A549 (cell line): ENCODE results near the gene SLC35E1.

Experiments used
- ATOH8 ChIP-seq: fragments of 250-450 bp; sonication (Bioruptor Pico); IDR thresholded peaks from 2 replicates; pipeline ENCODE4 v1.5.0; 2020; ENCODE audit warnings: low read depth, mild to moderate bottlenecking, moderate library complexity
- CTCF ChIP-seq: fragments of >200 bp; sonication (Bioruptor Twin); formaldehyde crosslinking; IDR thresholded peaks from 3 replicates; pipeline ENCODE4 v1.5.1; 2016
- ESRRA ChIP-seq: fragments of 150-350 bp; IDR thresholded peaks from 2 replicates; pipeline ENCODE4 v1.6.1; 2014; ENCODE audit warnings: mild to moderate bottlenecking, low read length, borderline replicate concordance
- JUNB ChIP-seq: fragments of >200 bp; sonication (Bioruptor Twin); formaldehyde crosslinking; IDR thresholded peaks from 2 replicates; pipeline ENCODE4 v1.6.1; 2016
- MAX ChIP-seq: IDR thresholded peaks from 2 replicates; pipeline ENCODE4 v1.6.1; 2012
- NR3C1 ChIP-seq: fragments of >200 bp; sonication (Bioruptor Twin); formaldehyde crosslinking; IDR thresholded peaks from 3 replicates; pipeline ENCODE4 v1.6.1; 2017
- PBX3 ChIP-seq: IDR thresholded peaks from 2 replicates; pipeline ENCODE4 v1.6.1; 2012
- SMC3 ChIP-seq: fragments of >200 bp; sonication (Bioruptor Twin); formaldehyde crosslinking; IDR thresholded peaks from 3 replicates; pipeline ENCODE4 v1.6.1; 2018; ENCODE audit warnings: inconsistent platforms
- TP53 ChIP-seq: fragments of 250-450 bp; sonication (Bioruptor Pico); IDR thresholded peaks from 2 replicates; pipeline ENCODE4 v1.5.0; 2021; ENCODE audit warnings: mild to moderate bottlenecking, moderate library complexity
- ZFP36 ChIP-seq: fragments of 450-650 bp; IDR thresholded peaks from 2 replicates; pipeline ENCODE4 v1.6.1; 2014; ENCODE audit warnings: borderline replicate concordance; ENCODE audit not compliant: partially characterized antibody

- TF ChIP-seq ZFP36 (no peak), CTCF (no peak), ATOH8 (CRISPR knock-in tag) (no peak), ESRRA (no peak), PBX3 (no peak), TP53 (no peak), MAX (no peak), JUNB (no peak), SMC3 (no peak), NR3C1 (no peak)
These were observed 9.6 kb downstream of the SLC35E1 start for GRCh38 chr19:16562608-16563025.
